Fibroblast of lung (primary cell): ENCODE measurements around the gene MTHFR. TPM values are rescaled to one million over a fixed set of nuclear protein-coding genes. Genes with fewer than 3 reads are reported as not detected.

Source experiments
- DNase-seq, 2 donors: peaks; one replicate each; pipeline versions ENCODE4 v3.0.0 to v3.0.0-alpha.2; 2010; ENCODE audit warnings: low read depth in 2 of 2
- H2AFZ ChIP-seq: 2 replicates; pipeline ENCODE4 v1.5.1; 2012; ENCODE audit warnings: low read length, control low read depth, inconsistent platforms
- H3K27ac ChIP-seq: 2 replicates; pipeline ENCODE4 v1.5.1; 2011; ENCODE audit warnings: low read length, control low read depth; ENCODE audit not compliant: insufficient read depth
- H3K27me3 ChIP-seq: 2 replicates; pipeline ENCODE4 v1.5.1; 2011; ENCODE audit warnings: mild to moderate bottlenecking, low read length; ENCODE audit not compliant: control insufficient read depth, insufficient read depth
- H3K36me3 ChIP-seq: 2 replicates; pipeline ENCODE4 v1.5.1; 2011; ENCODE audit warnings: low read length; ENCODE audit not compliant: control insufficient read depth, insufficient read depth
- H3K4me1 ChIP-seq: 2 replicates; pipeline ENCODE4 v1.5.1; 2011; ENCODE audit warnings: low read length; ENCODE audit not compliant: control insufficient read depth, insufficient read depth; ENCODE audit errors: extremely low read depth
- H3K4me2 ChIP-seq: 2 replicates; pipeline ENCODE4 v1.5.1; 2011; ENCODE audit warnings: low read length, control low read depth; ENCODE audit not compliant: insufficient read depth; ENCODE audit errors: extremely low read depth
- H3K4me3 ChIP-seq, 4 experiments: fragments of 200-600 bp in 1 of 4; sonication (generic) in 1 of 4; replicated peaks in 1 of 4; 2 replicates each; pipeline ENCODE4 v1.5.1; 2011 to 2016; ENCODE audit warnings: low read length in 4 of 4, low read depth in 3 of 4, mild to moderate bottlenecking in 3 of 4, control low read depth in 2 of 4, inconsistent platforms in 1 of 4, mixed read lengths in 1 of 4; ENCODE audit not compliant: insufficient read depth in 1 of 4; ENCODE audit errors: control extremely low read depth in 1 of 4
- H3K79me2 ChIP-seq: 2 replicates; pipeline ENCODE4 v1.5.1; 2012; ENCODE audit warnings: mild to moderate bottlenecking, low read length, inconsistent platforms; ENCODE audit not compliant: control insufficient read depth, insufficient read depth
- H3K9ac ChIP-seq: 2 replicates; pipeline ENCODE4 v1.5.1; 2011; ENCODE audit warnings: mild to moderate bottlenecking, low read length, control low read depth; ENCODE audit not compliant: insufficient read depth
- H3K9me3 ChIP-seq: 2 replicates; pipeline ENCODE4 v1.5.1; 2012; ENCODE audit warnings: low read depth, low read length; ENCODE audit not compliant: control insufficient read depth, insufficient read depth
- H4K20me1 ChIP-seq: 2 replicates; pipeline ENCODE4 v1.5.1; 2011; ENCODE audit warnings: low read length; ENCODE audit not compliant: control insufficient read depth, insufficient read depth; ENCODE audit errors: extremely low read depth
- CTCF ChIP-seq, 2 donors: IDR thresholded peaks in 1 of 2; conservative IDR thresholded peaks in 1 of 2; 1 replicate in 1 of 2; 2 replicates in 1 of 2; pipeline ENCODE4 v1.5.1; 2011 to 2012; ENCODE audit warnings: low read length in 2 of 2, control low read depth in 1 of 2, inconsistent platforms in 1 of 2, low read depth in 1 of 2, mild to moderate bottlenecking in 1 of 2
- EZH2 ChIP-seq: IDR thresholded peaks from 2 replicates; pipeline ENCODE4 v1.5.1; 2012; ENCODE audit warnings: low read length, control low read depth, mild to moderate bottlenecking; ENCODE audit errors: missing control alignments
- polyA plus RNA-seq, 2 donors: library from polyadenylated mRNA; depleted of rRNA in 1 of 2; stranded (reverse) in 1 of 2; unstranded in 1 of 2; fragments of >200 nt; gene quantifications; 2 replicates each; pipeline ENCODE4 v1.2.1, GENCODE V29; 2011 to 2012; ENCODE audit warnings: missing spikeins in 1 of 2
- total RNA-seq: library from RNA; depleted of rRNA; stranded (reverse); fragments of >200 nt; gene quantifications from 2 replicates; pipeline ENCODE4 v1.2.1, GENCODE V29; 2014

MTHFR gene
- total and polyA plus RNA-seq, 2 donors (not counting 1 experiment from before 2014, with no cell fraction given), result 16.3 to 87.4 TPM

GRCh38 chr1:11769274-11769673 is 36.5 kb downstream of the MTHFR start:
- Histone ChIP-seq H3K9ac (no peak overlapping the region), H3K36me3 (no peaks in the 10 kb centered on the region), H3K27ac (no peak overlapping the region), H2AFZ (no peak overlapping the region), H3K27me3 (peaks cover 6% of the 10 kb centered on the region), H4K20me1 (no peaks in the 10 kb centered on the region), H3K4me3 (no peak overlapping the region), H3K79me2 (no peaks in the 10 kb centered on the region), H3K9me3 (no peaks in the 10 kb centered on the region), H3K4me2 (no peak overlapping the region), H3K4me1 (no peaks in the 10 kb centered on the region)
- TF ChIP-seq EZH2, result no peak
- TF ChIP-seq CTCF (conservative IDR thresholded peaks at IDR 0.05 in 1 of 2, IDR thresholded peaks at IDR 0.05 in 1 of 2; ENCODE audit: low read depth in 1 of 2, low read length in 2 of 2), result no peak
- DNase-seq, result no peak

DNA sequence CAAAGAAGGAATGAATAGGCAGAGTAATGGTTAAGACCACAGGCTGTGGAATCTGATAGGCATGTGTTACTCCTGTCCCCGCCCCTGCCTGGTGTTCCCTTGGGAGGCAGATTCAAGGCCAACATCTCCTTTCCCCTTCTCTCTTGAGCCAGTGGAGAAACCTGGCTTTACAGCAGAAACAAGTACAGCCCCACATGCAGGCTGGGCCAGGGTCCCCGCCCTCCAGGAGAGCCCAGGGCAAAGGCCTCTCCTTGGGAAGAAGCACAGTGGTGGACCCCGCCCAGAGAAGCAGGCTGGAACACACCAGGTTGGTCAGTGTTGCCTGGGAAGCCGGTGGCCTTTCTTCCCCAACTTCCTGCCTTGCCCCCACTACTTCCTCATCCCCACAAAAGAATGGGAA is 36.9 kb downstream of the MTHFR start:
- peaks cover 6% of the 10 kb centered on the region for H3K27me3 ChIP-seq
- no peaks in the 10 kb centered on the region for H3K4me1 ChIP-seq
- no peak overlapping the region for H3K27ac ChIP-seq
- no peaks in the 10 kb centered on the region for H3K36me3 ChIP-seq
- H3K9ac ChIP-seq, result no peak overlapping the region
- H3K4me2 ChIP-seq, result no peak overlapping the region
- no peaks in the 10 kb centered on the region for H4K20me1 ChIP-seq
- no peaks in the 10 kb centered on the region for H3K79me2 ChIP-seq
- no peak for TF ChIP-seq EZH2
- TF ChIP-seq CTCF (conservative IDR thresholded peaks at IDR 0.05 in 1 of 2, IDR thresholded peaks at IDR 0.05 in 1 of 2; ENCODE audit: low read depth in 1 of 2, low read length in 2 of 2), result no peak
- DNase-seq, result no peak
- no peak overlapping the region for H3K4me3 ChIP-seq
- H2AFZ ChIP-seq, result no peak overlapping the region
- H3K9me3 ChIP-seq, result no peaks in the 10 kb centered on the region

- H3K36me3 ChIP-seq, result no peaks in the 10 kb centered on the region
- no peak for TF ChIP-seq EZH2
- TF ChIP-seq CTCF (conservative IDR thresholded peaks at IDR 0.05 in 1 of 2, IDR thresholded peaks at IDR 0.05 in 1 of 2; ENCODE audit: low read depth in 1 of 2, low read length in 2 of 2), result no peak
- H3K4me2 ChIP-seq, result no peak overlapping the region
- H3K9me3 ChIP-seq, result no peaks in the 10 kb centered on the region
- no peaks in the 10 kb centered on the region for H4K20me1 ChIP-seq
- no peak overlapping the region for H3K27ac ChIP-seq
- H3K27me3 ChIP-seq, result peaks cover 6% of the 10 kb centered on the region
- H3K9ac ChIP-seq, result no peak overlapping the region
- DNase-seq, result no peak
- no peaks in the 10 kb centered on the region for H3K4me1 ChIP-seq
- H2AFZ ChIP-seq, result no peak overlapping the region
- H3K79me2 ChIP-seq, result no peaks in the 10 kb centered on the region
- H3K4me3 ChIP-seq, result no peak overlapping the region
These were observed 37.7 kb downstream of the MTHFR start for GRCh38 chr1:11767922-11768704.
